HG02943 (cell line): ENCODE data around the gene CD6.

Experiments
- ATAC-seq: cut with Tn5 transposase; IDR thresholded peaks from one replicate; pipeline ENCODE4 v1.9.1; 2021; ENCODE audit warnings: mild to moderate bottlenecking, low read depth, moderate library complexity; ENCODE audit not compliant: unreplicated experiment

CD6 gene

DNA sequence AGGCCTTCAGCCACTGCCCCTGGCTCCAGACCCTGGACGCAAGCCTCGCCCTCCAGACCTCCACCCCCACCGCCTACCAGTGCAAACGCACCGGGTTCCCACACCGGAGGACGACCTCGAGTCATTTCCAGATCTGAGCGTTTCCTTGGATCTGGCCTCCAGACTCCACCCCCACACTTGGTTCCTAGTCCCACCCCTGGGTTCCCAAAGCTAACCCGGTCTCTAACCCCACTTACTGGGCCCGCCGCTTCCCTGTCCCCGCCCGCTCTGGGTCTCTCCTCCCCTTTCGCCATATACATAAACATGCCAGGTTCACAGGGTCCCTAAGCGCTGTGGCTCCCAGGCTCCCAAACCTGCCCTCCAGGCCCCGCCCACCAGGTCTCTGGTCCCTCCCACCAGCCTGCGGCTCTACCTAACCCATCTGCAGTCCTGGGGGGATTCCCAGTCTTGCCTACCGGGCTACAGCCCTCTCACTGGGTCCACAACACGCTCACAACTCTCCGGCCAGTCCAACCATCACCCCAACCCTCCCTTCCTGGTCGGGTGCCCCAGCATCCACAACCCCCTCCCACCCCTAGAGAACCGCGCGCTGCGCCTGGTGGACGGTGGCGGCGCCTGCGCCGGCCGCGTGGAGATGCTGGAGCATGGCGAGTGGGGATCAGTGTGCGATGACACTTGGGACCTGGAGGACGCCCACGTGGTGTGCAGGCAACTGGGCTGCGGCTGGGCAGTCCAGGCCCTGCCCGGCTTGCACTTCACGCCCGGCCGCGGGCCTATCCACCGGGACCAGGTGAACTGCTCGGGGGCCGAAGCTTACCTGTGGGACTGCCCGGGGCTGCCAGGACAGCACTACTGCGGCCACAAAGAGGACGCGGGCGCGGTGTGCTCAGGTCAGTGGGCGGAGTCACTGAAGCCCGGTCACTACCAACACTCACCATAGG lies 36.7 kb downstream of the CD6 start:
- no peak for ATAC-seq

GRCh38 chr11:61008971-61009370 lies 37.5 kb downstream of the CD6 start:
- no peak for ATAC-seq

DNA sequence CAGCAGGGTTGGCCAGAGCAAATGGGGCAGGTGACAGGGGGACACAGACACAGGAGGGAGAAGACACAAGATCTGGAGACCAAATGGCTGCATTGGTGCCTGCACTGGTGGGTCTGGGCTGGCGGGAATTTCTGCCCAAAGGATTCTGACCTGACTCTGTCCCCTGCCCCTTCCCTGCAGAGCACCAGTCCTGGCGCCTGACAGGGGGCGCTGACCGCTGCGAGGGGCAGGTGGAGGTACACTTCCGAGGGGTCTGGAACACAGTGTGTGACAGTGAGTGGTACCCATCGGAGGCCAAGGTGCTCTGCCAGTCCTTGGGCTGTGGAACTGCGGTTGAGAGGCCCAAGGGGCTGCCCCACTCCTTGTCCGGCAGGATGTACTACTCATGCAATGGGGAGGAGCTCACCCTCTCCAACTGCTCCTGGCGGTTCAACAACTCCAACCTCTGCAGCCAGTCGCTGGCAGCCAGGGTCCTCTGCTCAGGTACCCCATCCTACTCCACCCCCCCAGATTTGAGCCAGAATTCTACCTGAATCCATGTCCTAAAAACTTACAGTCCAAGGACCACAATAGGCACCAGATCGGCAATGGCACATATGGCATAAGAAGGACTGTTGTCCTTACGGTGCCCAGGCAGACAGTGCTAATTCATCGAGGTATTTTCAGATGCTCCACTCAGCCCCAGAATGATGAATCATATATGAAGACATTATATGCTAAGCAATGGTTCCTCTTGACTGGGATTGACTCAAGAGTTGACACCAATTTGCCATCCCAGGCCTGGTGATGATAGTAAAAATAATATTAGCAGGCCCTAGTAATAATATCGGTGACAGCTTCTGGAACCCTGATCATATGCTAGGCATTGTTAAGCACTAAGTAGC lies 38.2 kb downstream of the CD6 start:
- no peak for ATAC-seq

DNA sequence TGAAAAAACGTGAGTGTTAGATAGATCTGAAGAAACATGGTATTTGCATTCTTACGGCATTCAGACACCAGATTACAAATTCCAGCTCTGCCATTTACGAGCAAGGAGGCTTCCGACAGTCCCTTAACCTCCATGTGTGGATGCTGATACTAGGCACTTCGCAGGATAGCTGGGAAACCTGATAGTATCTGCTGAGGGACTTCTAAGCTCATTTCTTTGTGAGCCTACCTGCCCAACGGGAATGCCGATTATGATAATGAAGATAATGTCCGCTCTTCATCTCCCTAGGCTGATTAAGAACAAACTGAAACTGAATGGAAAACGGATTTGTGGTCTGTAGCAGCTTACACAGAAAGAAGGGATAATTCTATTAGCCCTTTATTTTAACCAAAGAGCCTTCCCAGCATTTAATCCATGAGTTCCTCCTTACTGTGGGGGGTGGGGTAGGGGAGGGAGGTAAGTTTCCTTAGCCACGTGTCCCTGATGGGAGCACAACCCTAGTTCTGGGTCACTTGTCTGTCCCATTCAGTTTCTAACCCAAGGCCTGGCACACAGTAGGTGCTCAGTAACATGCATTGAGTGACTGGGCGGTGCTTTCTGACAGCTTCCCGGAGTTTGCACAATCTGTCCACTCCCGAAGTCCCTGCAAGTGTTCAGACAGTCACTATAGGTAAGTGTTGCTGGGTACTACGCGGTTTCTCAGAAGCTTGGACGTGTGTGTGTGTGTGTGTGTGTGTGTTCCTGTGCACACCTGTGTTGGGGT lies 39.2 kb downstream of the CD6 start:
- ATAC-seq: no peak

- ATAC-seq: no peak
These were observed 39.9 kb downstream of the CD6 start for GRCh38 chr11:61011229-61011870.

- ATAC-seq: no peak
These were observed 40.7 kb downstream of the CD6 start for GRCh38 chr11:61011950-61012736.

DNA sequence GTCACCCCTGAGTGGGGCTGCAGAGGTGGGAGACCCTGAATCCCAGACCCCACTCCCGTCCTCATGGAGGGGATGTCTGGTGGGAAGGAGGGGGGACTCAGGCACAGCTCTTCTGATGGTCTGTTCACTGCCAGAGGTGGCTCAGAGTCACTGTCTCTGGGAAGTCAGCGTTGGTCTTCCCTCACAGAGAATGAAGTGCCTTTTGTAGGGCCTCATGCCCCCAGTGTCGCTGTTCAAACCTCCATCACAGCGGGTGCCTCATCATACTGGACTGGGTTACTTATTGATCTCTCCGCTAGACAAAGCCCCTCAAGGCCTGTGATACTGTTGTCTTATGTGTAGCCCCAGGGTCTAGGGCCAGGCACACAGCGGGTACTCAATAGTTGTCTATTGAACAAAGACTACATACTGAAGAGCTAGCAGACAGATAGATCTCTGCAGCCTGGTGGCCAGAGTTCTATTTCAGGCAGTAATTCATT lies 41.3 kb downstream of the CD6 start:
- no peak for ATAC-seq

- no peak for ATAC-seq
These were observed 46.6 kb downstream of the CD6 start for GRCh38 chr11:61018059-61018458.

DNA sequence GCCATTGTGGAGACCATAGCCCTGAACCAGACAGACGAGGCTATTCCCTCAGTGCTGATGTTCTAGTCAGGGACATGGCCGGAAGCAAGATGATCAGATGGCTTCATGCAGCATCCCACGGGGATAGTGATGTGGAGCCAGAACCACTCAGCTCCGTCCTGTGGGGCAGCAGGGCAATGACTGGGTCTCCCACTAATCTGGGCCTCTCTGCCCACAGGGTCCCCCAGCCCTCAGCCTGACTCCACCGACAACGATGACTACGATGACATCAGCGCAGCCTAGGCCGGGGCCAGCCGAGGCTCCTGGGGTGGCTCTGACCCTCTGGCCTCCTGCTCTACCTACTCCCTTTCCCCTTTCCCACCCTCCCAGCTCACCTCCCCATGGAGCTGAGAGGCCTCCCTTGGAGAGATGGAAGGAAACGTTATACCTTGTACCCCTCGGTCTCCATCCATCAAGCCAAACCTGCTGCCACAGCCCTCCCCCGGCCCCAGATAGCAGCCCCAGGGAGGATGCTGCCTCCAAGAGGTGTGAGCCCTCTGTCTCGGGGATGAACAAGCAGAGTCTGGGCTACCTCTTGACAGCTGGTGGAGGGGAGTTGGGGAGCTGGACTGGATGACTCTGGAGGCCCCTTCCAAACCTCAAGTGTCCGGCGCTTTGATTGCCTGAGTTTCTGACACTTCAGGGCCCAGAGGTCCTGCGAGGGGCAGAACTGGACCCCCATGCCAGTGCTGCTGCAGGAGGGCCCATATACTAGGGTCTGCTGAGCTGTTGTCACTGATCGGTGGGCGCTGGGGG lies 47.8 kb downstream of the CD6 start:
- no peak for ATAC-seq

- no peak for ATAC-seq
These were observed 48.4 kb downstream of the CD6 start for GRCh38 chr11:61019832-61020405.

GRCh38 chr11:61020551-61021235 lies 49.2 kb downstream of the CD6 start:
- no peak for ATAC-seq

- no peak for ATAC-seq
These were observed 50.3 kb downstream of the CD6 start for GRCh38 chr11:61021661-61022212.

DNA sequence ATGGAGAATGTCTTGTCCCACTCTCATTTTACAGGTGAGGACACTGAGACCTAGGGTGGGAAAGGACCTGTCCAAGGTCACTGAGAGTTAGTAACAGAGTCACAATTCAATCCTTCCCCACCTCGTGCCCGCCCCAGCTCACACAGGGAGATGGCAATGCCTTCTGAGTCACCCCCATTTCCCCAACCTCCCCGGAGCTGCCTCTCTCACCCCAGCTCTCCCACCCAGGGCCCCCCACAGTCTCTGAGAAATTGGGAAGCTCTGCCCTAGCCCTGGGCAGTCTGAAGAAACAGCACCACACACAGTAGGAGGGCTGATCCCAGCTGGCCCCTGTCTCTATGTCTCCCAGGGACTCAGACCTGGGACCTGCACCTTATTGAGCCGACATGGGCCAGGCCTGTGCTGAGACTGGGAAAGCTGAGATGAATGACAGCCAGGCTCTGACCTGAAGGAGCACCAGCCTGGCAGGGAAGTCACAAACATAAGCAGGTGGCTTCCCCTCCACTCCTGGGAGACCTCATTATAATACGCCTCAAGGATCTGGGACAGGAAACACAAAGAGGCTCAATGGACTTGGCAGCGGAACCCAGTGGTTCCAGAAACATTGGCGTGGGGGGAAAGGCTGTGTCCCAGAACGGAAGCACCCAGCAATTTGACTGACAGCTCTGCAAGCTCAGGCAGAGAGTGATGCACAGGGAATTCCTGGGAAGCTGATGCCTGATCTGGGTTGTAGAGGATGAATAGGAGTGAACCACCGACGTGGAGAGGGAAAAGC lies 51.0 kb downstream of the CD6 start:
- no peak for ATAC-seq

DNA sequence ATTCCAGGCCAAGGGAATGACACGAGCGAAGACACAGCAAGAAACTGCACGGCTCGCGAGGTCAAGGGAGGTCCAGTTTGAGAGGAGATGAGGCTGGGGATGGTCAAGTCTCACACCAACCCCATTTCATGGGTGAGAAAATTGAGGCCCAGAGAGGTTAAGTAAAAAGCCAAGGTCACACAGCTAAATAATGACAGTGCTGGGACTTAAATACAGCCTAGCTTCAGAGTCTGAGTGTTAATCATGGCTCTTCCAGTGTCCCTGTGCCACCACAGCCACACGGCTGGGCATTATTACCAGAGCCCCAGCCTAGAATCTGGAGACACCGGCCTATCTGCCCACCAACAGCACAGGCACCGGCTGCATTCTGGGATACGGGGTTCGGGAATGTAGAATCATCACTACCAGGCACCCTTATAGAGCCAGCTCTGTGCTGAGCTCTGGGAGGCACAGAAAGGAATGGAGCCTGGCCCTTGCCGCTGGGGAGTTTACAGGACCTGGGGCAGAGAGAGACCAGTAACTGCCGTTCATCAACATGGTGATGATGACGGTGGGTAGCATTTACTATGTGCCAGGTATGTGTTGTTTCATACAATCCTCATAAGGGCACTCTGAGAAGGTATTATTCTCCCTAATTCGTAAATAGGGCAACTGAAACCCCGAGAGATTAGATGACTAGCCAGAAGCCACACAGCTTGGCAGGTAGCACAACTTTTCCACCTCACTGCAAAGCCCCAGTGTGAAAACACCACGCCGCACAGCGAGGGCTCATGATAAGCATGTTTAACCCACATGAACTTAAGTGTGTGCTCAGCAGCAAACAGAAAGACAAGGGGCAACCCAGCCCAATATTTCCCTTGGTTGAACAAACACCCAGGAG lies 51.8 kb downstream of the CD6 start:
- no peak for ATAC-seq

DNA sequence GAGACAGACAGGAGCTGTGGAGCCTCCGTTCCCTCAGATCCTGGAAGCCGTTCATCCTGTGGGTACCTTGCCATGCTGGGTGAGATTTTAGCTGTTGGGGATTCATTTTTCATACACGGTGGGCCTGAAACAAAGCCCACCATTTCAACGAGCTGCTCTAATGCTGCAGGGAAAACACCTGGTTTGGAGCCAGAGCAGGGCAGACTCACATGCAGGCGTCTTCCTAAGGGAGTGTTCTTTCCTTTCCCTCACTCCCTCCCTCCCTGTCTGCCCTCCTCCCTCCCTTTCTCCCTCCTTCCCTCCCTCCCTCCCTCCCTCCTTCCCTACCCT lies 52.5 kb downstream of the CD6 start:
- ATAC-seq: no peak
